ENCODE data around the gene P2RX4.
"Not testable (repeated sequence)": the region's sequence is repeated elsewhere in the genome, so short reads cannot be mapped to it uniquely, and the experiment has no call there.

P2RX4 gene

DNA sequence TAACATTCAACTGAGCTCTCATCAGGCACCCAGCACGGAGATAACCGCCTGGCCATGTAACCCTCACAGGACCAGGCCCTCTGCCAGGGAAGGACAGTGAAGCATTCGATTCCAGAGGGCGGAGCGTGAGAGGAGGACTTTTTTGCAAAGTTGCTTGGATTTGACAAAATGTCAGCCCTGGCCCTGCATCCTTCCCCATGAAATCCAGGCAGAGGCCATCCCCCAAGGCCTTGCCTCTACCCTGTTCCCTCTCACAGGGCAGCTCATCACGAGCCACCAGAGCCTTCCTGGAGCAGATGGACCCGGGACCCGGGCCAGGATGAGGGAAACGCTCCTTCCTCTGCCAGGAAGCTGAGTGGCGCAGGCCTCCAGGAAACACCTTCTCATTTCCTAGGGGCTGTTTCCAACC lies 69.6 kb downstream of the P2RX4 start:
- Histone ChIP-seq H3K36me3 (peaks cover 10% of the 10 kb centered on the region), H3K9me3 (no peaks in the 10 kb centered on the region), H3K4me1 (peaks cover 4% of the 10 kb centered on the region), H3K4me3 (ENCODE audit: low read depth, low read length) (no peak overlapping the region), H3K27me3 (no peaks in the 10 kb centered on the region)
- TF ChIP-seq, protein P1, sequence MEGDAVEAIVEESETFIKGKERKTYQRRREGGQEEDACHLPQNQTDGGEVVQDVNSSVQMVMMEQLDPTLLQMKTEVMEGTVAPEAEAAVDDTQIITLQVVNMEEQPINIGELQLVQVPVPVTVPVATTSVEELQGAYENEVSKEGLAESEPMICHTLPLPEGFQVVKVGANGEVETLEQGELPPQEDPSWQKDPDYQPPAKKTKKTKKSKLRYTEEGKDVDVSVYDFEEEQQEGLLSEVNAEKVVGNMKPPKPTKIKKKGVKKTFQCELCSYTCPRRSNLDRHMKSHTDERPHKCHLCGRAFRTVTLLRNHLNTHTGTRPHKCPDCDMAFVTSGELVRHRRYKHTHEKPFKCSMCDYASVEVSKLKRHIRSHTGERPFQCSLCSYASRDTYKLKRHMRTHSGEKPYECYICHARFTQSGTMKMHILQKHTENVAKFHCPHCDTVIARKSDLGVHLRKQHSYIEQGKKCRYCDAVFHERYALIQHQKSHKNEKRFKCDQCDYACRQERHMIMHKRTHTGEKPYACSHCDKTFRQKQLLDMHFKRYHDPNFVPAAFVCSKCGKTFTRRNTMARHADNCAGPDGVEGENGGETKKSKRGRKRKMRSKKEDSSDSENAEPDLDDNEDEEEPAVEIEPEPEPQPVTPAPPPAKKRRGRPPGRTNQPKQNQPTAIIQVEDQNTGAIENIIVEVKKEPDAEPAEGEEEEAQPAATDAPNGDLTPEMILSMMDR (IDR thresholded peaks at IDR 0.05; ENCODE audit: low read depth, low read length) = no peak
- peak; percentile 47 for DNase-seq

DNA sequence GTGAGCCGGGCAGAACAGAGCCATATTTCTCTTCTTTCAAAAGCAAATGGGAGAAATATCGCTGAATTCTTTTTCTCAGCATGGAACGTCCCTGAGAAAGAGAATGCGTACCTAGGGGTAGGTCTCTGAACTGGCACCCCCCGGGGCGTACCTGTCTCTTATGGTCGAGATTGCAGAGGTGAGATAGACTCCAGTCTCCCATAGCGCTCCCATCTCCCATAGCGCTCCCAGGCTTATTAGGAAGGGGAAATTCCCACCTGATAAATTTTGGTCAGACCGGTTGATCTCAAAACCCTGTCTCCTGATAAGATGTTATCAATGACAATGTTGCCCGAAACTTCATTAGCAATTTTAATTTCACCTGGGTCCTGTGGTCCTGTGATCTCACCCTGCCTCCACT lies 70.6 kb downstream of the P2RX4 start:
- not testable (repeated sequence) for H3K9me3 ChIP-seq; H3K4me1 ChIP-seq; DNase-seq; H3K4me3 ChIP-seq (ENCODE audit: low read depth, low read length); H3K27me3 ChIP-seq
- peaks cover 10% of the 10 kb centered on the region for H3K36me3 ChIP-seq

DNA sequence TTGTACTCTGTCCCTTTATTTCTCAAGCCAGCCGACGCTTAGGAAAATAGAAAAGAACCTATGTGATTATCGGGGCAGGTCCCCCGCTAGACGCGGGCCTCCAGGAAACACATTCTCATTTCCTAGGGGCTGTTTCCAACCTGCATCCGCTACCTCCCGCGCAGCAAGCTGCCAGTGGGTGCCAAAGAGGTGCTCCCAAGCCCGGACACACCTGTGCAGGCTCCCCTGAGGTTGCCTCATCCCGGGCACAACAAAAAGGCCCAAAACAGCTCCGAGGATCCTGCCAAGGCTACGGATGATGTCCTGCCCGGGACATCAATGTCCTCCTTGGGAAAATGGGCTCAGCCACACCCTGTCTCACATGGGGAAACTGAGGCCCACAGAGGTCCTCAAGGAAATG lies 71.2 kb downstream of the P2RX4 start:
- H3K4me3 ChIP-seq (ENCODE audit: low read depth, low read length); H3K4me1 ChIP-seq; H3K27me3 ChIP-seq; H3K9me3 ChIP-seq; DNase-seq: not testable (repeated sequence)
- peaks cover 10% of the 10 kb centered on the region for H3K36me3 ChIP-seq

DNA sequence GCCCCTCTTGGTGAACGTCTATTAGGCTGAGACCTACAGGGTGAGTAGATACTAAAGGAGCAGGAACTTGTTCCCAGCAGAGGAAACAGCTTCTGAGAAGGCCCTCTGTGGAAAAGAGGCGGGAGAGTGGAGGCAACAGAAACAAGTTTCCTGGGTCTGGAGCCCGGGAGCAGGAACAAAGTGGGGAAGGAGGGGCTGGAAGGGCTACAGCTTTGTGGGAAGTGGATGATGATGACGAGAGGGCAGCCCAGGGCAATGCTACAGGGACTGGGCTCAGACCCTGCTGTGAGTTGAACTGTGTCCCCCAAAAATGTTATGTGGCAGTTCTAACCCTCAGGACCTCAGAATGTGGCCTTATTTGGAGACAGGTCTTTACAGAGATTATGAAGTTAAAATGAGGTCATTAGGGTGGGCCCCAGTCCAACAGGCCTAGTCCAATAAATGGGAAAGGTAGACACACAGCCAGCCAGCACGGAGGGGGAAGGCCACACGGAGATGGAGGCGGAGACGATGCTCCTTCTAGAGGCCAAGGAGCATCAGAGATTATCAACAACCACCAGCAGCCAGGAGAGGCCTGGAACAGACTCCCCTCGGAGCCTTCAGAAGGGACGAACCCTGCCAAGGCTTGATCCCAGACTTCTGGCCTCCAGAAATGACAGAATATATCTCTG lies 72.3 kb downstream of the P2RX4 start:
- DNase-seq = no peak
- TF ChIP-seq, protein P1 (IDR thresholded peaks at IDR 0.05; ENCODE audit: low read depth, low read length) = no peak
- peaks cover 10% of the 10 kb centered on the region for H3K36me3 ChIP-seq
- peaks cover 4% of the 10 kb centered on the region for H3K4me1 ChIP-seq
- no peak overlapping the region for H3K4me3 ChIP-seq (ENCODE audit: low read depth, low read length)
- no peaks in the 10 kb centered on the region for H3K9me3 ChIP-seq
- no peaks in the 10 kb centered on the region for H3K27me3 ChIP-seq

DNA sequence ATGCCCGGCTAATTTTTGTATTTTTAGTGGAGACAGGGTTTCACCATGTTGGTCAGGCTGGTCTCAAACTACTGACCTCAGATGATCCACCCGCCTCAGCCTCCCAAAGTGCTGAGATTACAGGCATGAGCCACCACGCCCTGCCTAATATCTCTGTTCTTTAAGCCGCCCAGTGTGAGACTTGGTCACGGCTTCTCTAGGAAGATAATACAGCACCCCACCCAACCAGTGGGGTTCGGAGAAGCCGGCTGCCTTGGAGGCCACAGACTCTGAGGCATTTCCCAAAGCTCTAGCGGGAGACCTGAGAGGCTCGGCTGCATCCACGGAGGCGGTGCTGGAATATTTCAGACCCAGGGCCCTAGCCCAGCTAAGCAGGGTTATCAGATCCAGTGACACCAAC lies 73.0 kb downstream of the P2RX4 start:
- H3K4me1 ChIP-seq; H3K27me3 ChIP-seq; H3K4me3 ChIP-seq (ENCODE audit: low read depth, low read length); DNase-seq; H3K9me3 ChIP-seq: not testable (repeated sequence)
- H3K36me3 ChIP-seq = peaks cover 10% of the 10 kb centered on the region

DNA sequence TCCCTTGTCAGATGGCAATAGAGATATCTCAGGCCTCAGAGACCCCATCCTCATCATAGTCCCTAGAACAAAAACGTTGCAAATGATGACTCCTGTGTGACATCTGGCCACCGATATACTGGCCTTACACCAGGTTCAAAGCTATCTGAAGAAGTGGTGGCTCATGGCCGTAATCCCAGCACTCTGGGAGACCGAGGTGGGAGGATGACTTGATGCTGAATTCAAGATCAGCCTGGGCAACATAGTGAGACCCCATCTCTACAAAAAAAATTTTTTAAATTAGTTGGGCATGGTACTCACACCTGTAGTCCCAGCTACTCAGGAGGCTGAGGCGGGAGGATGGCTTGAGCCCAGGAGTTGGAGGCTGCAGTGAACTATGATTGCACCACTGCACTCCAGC lies 73.5 kb downstream of the P2RX4 start:
- Histone ChIP-seq H3K4me3 (ENCODE audit: low read depth, low read length) (no peak overlapping the region), H3K27me3 (no peaks in the 10 kb centered on the region), H3K36me3 (peaks cover 7% of the 10 kb centered on the region), H3K4me1 (peaks cover 4% of the 10 kb centered on the region), H3K9me3 (no peaks in the 10 kb centered on the region)
- DNase-seq = no peak
- TF ChIP-seq, protein P1 (IDR thresholded peaks at IDR 0.05; ENCODE audit: low read depth, low read length) = no peak
